NCI-H524 (cell line): ENCODE results near the gene GREM1.

Experiments used
- DNase-seq, 2 experiments: peaks; one replicate each; lab custom pipeline; 2025; lab: John Stamatoyannopoulos, UW

Gene GREM1

GRCh38 chr15:32781781-32782180 lies 64.0 kb downstream of the GREM1 start:
- no peak for DNase-seq

DNA sequence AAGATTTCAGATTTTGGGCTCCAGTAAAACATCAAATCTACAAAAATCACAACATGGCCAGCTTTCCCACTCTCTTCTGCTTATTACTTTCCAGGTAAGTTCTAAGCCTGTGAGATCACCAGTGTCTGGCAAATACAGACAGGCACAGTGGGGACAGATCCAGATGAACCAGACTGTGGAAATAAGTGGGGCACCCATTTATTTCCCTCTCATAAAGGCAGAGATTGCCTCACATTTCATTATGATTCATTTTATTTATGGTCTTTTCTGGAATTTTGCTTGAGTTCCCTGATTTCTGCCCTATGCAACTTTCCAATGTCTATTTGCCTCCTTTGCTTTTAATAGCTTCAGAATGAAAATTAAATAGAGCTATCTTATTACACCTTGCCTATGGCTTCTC lies 66.8 kb downstream of the GREM1 start:
- DNase-seq: no peak

- no peak for DNase-seq
These were observed 69.1 kb downstream of the GREM1 start for GRCh38 chr15:32786906-32787305.

DNA sequence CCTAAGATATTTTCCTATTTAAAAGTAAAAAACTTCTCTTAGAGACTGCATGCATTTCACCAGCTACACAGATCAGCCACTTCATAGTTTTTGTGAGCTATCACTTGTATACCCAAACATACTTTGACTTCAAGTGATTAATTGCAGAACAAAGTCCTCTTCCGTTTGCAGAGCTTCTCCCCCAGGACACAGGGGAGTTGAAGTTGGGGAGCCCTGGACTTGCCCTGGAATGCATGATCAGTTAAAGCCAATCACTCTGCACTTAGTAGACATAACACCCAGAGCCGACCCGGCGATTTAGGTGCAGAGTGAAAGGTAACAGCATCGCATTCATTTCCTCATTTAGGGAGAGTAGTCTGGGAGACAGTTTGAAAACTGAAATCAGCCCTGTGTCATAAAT lies 70.1 kb downstream of the GREM1 start:
- DNase-seq: no peak

GRCh38 chr15:32790352-32790999 lies 72.7 kb downstream of the GREM1 start:
- no peak for DNase-seq

- DNase-seq: no peak
These were observed 74.6 kb downstream of the GREM1 start for GRCh38 chr15:32792436-32792835.
